HepG2 (cell line): ENCODE data around the gene ST14. TPM values are rescaled to one million over a fixed set of nuclear protein-coding genes. Genes with fewer than 3 reads are reported as not detected.

ENCODE experiments used
- BRCA1 ChIP-seq: sonication (generic); formaldehyde crosslinking; IDR thresholded peaks from 2 replicates; pipeline ENCODE4 v1.4.0; 2020; ENCODE audit warnings: missing genetic modification reagents
- ELF3 ChIP-seq: IDR thresholded peaks from 2 replicates; pipeline ENCODE4 v1.6.1; 2016; ENCODE audit warnings: missing genetic modification reagents, missing compliant biosample characterization
- MIXL1 ChIP-seq: IDR thresholded peaks from 2 replicates; pipeline ENCODE4 v1.6.1; 2016
- NR3C1 ChIP-seq: sonication (generic); formaldehyde crosslinking; IDR thresholded peaks from 2 replicates; pipeline ENCODE4 v1.4.0; 2020; ENCODE audit warnings: missing genetic modification reagents
- SMARCC2 ChIP-seq: fragments of 450-650 bp; IDR thresholded peaks from 2 replicates; pipeline ENCODE4 v1.6.1; 2017; ENCODE audit warnings: antibody characterized with exemption, mild to moderate bottlenecking
- SMC3 ChIP-seq: IDR thresholded peaks from 2 replicates; pipeline ENCODE4 v1.6.1; 2011; ENCODE audit warnings: low read length, improper control_type of control experiment
- SP5 ChIP-seq: IDR thresholded peaks from 2 replicates; pipeline ENCODE4 v1.6.1; 2016; ENCODE audit warnings: low read depth, borderline replicate concordance
- polyA plus RNA-seq, 8 experiments: library from polyadenylated mRNA; depleted of rRNA in 3 of 8; stranded (reverse) in 7 of 8; unstranded in 1 of 8; fragments of >200 nt; fragmentation: Illumina TruSeq in 4 of 8; extraction: Trizol in 4 of 8; gene quantifications; 2 replicates each; pipeline versions ENCODE4 v1.2.1 to v1.2.3, GENCODE V29; 2011 to 2016; ENCODE audit warnings: low read depth in 4 of 8, missing spikeins in 1 of 8, mixed read lengths in 1 of 8; ENCODE audit not compliant: insufficient read depth in 1 of 8
- total RNA-seq, 5 experiments: library from RNA; depleted of rRNA; stranded (reverse); fragments of >200 nt; fragmentation: Illumina TruSeq; extraction: Trizol; gene quantifications; 2 replicates each; pipeline ENCODE4 v1.2.3, GENCODE V29; 2016; ENCODE audit warnings: low read depth in 1 of 5
- TF ChIP-seq, protein P1 (sequence below): sonication (generic); formaldehyde crosslinking; IDR thresholded peaks from 2 replicates; pipeline ENCODE4 v1.5.0; 2020; ENCODE audit warnings: mild to moderate bottlenecking, missing genetic modification reagents, borderline replicate concordance
- TF ChIP-seq, protein P2 (sequence below): sonication (generic); formaldehyde crosslinking; IDR thresholded peaks from 2 replicates; pipeline ENCODE4 v1.4.0; 2020; ENCODE audit warnings: missing genetic modification reagents
- TF ChIP-seq, protein P3 (sequence below): sonication (generic); formaldehyde crosslinking; IDR thresholded peaks from 2 replicates; pipeline ENCODE4 v1.8.0; 2022; ENCODE audit warnings: missing genetic modification reagents, low read depth, mild to moderate bottlenecking, borderline replicate concordance
- TF ChIP-seq, protein P4 (sequence below): sonication (generic); formaldehyde crosslinking; IDR thresholded peaks from 2 replicates; pipeline ENCODE4 v1.5.0; 2020; ENCODE audit warnings: missing genetic modification reagents
- TF ChIP-seq, protein P5 (sequence below): sonication (generic); formaldehyde crosslinking; IDR thresholded peaks from 2 replicates; pipeline ENCODE4 v1.8.1; 2023; ENCODE audit warnings: mild to moderate bottlenecking, missing genetic modification reagents
- TF ChIP-seq, protein P6 (sequence below): sonication (generic); formaldehyde crosslinking; IDR thresholded peaks from 2 replicates; pipeline ENCODE4 v1.5.0; 2020; ENCODE audit warnings: missing genetic modification reagents
- TF ChIP-seq, protein P7 (sequence below): IDR thresholded peaks from 2 replicates; pipeline ENCODE4 v1.6.1; 2016; ENCODE audit warnings: missing compliant biosample characterization, missing genetic modification reagents, borderline replicate concordance

The ST14 gene
- total and polyA plus RNA-seq, 2 of the 13 experiments (the other 11 are each of a cell fraction or from before 2014, with no cell fraction given) = 0.88 to 1.4 TPM

DNA sequence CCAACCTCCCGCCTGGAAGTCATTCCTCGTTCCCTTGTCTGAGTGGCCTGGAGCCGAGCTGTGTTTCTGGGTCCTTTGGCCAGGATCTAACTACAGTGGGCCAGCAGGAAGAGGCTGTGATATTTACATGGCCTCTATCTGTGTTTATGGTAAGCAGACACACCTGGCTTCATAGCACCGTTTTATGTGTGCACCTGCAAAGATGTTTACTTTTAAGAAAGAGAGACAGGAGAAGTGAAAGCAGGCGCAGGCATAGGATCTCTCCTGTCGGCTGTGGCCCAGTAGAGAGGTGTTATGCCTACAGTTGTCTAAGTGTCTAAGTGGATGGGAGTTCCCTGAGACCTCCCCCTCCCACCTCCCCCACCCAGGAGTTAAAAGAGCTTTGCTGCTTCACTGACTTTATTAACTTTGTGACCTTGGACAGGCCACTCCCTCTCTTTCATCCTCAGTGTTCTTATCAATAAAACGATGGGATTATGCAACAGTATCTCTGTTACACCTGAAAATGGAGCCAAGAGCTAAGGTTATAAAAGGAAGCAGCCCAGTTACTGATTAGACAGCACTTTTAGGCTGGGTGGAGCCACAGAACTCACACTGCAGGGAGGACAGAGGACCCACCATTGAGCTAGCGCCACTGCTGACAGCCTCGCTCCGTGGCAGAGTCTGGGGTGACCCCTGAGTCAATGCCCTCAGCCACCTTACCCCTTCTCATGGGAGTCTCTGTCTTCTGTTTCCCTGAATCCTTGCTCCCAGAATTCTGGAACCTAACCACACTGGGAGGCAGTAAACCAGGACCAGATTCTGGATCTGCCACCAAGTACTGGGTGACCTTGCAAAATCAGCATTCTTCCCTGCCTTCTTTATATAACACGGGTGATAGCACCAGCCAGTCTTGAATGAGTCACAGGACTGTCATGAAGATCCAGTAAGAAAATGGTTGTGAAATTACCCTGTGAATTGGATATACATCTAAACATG lies 22.0 kb downstream of the ST14 start (continued):
- no peak for TF ChIP-seq SMARCC2
- TF ChIP-seq, protein P1, sequence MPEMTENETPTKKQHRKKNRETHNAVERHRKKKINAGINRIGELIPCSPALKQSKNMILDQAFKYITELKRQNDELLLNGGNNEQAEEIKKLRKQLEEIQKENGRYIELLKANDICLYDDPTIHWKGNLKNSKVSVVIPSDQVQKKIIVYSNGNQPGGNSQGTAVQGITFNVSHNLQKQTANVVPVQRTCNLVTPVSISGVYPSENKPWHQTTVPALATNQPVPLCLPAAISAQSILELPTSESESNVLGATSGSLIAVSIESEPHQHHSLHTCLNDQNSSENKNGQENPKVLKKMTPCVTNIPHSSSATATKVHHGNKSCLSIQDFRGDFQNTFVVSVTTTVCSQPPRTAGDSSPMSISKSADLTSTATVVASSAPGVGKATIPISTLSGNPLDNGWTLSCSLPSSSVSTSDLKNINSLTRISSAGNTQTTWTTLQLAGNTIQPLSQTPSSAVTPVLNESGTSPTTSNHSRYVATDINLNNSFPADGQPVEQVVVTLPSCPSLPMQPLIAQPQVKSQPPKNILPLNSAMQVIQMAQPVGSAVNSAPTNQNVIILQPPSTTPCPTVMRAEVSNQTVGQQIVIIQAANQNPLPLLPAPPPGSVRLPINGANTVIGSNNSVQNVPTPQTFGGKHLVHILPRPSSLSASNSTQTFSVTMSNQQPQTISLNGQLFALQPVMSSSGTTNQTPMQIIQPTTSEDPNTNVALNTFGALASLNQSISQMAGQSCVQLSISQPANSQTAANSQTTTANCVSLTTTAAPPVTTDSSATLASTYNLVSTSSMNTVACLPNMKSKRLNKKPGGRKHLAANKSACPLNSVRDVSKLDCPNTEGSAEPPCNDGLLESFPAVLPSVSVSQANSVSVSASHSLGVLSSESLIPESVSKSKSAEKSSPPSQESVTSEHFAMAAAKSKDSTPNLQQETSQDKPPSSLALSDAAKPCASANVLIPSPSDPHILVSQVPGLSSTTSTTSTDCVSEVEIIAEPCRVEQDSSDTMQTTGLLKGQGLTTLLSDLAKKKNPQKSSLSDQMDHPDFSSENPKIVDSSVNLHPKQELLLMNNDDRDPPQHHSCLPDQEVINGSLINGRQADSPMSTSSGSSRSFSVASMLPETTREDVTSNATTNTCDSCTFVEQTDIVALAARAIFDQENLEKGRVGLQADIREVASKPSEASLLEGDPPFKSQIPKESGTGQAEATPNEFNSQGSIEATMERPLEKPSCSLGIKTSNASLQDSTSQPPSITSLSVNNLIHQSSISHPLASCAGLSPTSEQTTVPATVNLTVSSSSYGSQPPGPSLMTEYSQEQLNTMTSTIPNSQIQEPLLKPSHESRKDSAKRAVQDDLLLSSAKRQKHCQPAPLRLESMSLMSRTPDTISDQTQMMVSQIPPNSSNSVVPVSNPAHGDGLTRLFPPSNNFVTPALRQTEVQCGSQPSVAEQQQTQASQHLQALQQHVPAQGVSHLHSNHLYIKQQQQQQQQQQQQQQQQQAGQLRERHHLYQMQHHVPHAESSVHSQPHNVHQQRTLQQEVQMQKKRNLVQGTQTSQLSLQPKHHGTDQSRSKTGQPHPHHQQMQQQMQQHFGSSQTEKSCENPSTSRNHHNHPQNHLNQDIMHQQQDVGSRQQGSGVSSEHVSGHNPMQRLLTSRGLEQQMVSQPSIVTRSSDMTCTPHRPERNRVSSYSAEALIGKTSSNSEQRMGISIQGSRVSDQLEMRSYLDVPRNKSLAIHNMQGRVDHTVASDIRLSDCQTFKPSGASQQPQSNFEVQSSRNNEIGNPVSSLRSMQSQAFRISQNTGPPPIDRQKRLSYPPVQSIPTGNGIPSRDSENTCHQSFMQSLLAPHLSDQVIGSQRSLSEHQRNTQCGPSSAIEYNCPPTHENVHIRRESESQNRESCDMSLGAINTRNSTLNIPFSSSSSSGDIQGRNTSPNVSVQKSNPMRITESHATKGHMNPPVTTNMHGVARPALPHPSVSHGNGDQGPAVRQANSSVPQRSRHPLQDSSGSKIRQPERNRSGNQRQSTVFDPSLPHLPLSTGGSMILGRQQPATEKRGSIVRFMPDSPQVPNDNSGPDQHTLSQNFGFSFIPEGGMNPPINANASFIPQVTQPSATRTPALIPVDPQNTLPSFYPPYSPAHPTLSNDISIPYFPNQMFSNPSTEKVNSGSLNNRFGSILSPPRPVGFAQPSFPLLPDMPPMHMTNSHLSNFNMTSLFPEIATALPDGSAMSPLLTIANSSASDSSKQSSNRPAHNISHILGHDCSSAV (CRISPR knock-in tag) = no peak
- TF ChIP-seq, protein P2, sequence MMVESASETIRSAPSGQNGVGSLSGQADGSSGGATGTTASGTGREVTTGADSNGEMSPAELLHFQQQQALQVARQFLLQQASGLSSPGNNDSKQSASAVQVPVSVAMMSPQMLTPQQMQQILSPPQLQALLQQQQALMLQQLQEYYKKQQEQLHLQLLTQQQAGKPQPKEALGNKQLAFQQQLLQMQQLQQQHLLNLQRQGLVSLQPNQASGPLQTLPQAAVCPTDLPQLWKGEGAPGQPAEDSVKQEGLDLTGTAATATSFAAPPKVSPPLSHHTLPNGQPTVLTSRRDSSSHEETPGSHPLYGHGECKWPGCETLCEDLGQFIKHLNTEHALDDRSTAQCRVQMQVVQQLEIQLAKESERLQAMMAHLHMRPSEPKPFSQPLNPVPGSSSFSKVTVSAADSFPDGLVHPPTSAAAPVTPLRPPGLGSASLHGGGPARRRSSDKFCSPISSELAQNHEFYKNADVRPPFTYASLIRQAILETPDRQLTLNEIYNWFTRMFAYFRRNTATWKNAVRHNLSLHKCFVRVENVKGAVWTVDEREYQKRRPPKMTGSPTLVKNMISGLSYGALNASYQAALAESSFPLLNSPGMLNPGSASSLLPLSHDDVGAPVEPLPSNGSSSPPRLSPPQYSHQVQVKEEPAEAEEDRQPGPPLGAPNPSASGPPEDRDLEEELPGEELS (CRISPR knock-in tag) = peak; percentile 90
- peak; percentile 84 for TF ChIP-seq ELF3 (CRISPR knock-in tag)
- peak; percentile 91 for TF ChIP-seq MIXL1 (CRISPR knock-in tag)
- TF ChIP-seq, protein P3, sequence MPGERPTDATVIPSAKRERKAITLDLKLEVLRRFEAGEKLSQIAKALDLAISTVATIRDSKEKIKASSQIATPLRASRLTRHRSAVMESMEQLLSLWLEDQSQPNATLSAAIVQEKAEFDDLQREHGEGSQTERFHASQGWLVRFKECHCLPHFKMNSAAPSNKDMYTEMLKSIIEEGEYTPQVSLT (CRISPR knock-in tag) = no peak
- TF ChIP-seq BRCA1 (CRISPR knock-in tag) = peak; percentile 68
- TF ChIP-seq, protein P4, sequence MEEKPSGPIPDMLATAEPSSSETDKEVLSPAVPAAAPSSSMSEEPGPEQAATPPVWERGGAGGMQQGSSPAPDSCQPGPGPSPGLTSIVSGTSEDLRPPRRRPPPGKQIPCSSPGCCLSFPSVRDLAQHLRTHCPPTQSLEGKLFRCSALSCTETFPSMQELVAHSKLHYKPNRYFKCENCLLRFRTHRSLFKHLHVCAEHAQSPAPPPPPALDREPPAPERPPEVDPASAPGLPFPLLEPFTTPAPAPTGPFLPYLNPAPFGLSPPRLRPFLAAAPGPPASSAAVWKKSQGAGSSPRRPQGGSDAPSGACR (CRISPR knock-in tag) = peak; percentile 74; the same call in 1 of the 2 replicates
- TF ChIP-seq, protein P5, sequence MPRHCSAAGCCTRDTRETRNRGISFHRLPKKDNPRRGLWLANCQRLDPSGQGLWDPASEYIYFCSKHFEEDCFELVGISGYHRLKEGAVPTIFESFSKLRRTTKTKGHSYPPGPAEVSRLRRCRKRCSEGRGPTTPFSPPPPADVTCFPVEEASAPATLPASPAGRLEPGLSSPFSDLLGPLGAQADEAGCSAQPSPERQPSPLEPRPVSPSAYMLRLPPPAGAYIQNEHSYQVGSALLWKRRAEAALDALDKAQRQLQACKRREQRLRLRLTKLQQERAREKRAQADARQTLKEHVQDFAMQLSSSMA (CRISPR knock-in tag) = no peak
- TF ChIP-seq SP5 (CRISPR knock-in tag) = peak; percentile 99
- TF ChIP-seq, protein P6, sequence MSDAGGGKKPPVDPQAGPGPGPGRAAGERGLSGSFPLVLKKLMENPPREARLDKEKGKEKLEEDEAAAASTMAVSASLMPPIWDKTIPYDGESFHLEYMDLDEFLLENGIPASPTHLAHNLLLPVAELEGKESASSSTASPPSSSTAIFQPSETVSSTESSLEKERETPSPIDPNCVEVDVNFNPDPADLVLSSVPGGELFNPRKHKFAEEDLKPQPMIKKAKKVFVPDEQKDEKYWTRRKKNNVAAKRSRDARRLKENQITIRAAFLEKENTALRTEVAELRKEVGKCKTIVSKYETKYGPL (CRISPR knock-in tag) = peak; percentile 82; the same call in 1 of the 2 replicates
- TF ChIP-seq SMC3 = no peak
- no peak for TF ChIP-seq NR3C1
- TF ChIP-seq, protein P7, sequence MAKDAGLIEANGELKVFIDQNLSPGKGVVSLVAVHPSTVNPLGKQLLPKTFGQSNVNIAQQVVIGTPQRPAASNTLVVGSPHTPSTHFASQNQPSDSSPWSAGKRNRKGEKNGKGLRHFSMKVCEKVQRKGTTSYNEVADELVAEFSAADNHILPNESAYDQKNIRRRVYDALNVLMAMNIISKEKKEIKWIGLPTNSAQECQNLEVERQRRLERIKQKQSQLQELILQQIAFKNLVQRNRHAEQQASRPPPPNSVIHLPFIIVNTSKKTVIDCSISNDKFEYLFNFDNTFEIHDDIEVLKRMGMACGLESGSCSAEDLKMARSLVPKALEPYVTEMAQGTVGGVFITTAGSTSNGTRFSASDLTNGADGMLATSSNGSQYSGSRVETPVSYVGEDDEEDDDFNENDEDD = peak; percentile 50; the same call in 1 of the 2 replicates
